ENCODE data around the gene CD36.

Gene CD36

GRCh38 chr7:80629023-80629422 is 9.4 kb upstream of the CD36 start:
- DNase-seq = no peak

GRCh38 chr7:80630608-80631405 is 7.6 kb upstream of the CD36 start:
- DNase-seq = no peak

GRCh38 chr7:80631421-80631820 is 7.0 kb upstream of the CD36 start:
- no peak for DNase-seq

GRCh38 chr7:80632139-80632538 is 6.3 kb upstream of the CD36 start:
- DNase-seq = no peak

GRCh38 chr7:80632819-80633218 is 5.6 kb upstream of the CD36 start:
- no peak for DNase-seq

GRCh38 chr7:80634505-80634904 is 3.9 kb upstream of the CD36 start:
- no peak for DNase-seq

- no peak for DNase-seq
These were observed 2.9 kb upstream of the CD36 start for GRCh38 chr7:80635533-80635932.

- DNase-seq = no peak
These were observed 2.4 kb upstream of the CD36 start for GRCh38 chr7:80635998-80636397.

- DNase-seq = no peak
These were observed 1.7 kb upstream of the CD36 start for GRCh38 chr7:80636709-80637108.

- no peak for DNase-seq
These were observed 988 bp upstream of the CD36 start for GRCh38 chr7:80637454-80637853.

- DNase-seq = no peak
These were observed 569 bp downstream of the CD36 start for GRCh38 chr7:80639011-80639410.

GRCh38 chr7:80640846-80641245 is 2.4 kb downstream of the CD36 start:
- DNase-seq = no peak

GRCh38 chr7:80641548-80641947 is 3.1 kb downstream of the CD36 start:
- DNase-seq = no peak

GRCh38 chr7:80642871-80643270 is 4.4 kb downstream of the CD36 start:
- DNase-seq = no peak

- no peak for DNase-seq
These were observed 5.0 kb downstream of the CD36 start for GRCh38 chr7:80643336-80643915.

- DNase-seq = no peak
These were observed 5.6 kb downstream of the CD36 start for GRCh38 chr7:80644054-80644453.

GRCh38 chr7:80646083-80646865 is 7.8 kb downstream of the CD36 start:
- no peak for DNase-seq

- no peak for DNase-seq
These were observed 9.0 kb downstream of the CD36 start for GRCh38 chr7:80647436-80647835.

- no peak for DNase-seq
These were observed 9.7 kb downstream of the CD36 start for GRCh38 chr7:80648031-80648600.

- no peak for DNase-seq
These were observed 10.6 kb downstream of the CD36 start for GRCh38 chr7:80649011-80649410.

- DNase-seq = no peak
These were observed 11.6 kb downstream of the CD36 start for GRCh38 chr7:80650030-80650429.

- DNase-seq = no peak
These were observed 13.0 kb downstream of the CD36 start for GRCh38 chr7:80651471-80651870.

- no peak for DNase-seq
These were observed 14.8 kb downstream of the CD36 start for GRCh38 chr7:80653244-80653643.

- DNase-seq = no peak
These were observed 16.5 kb downstream of the CD36 start for GRCh38 chr7:80654887-80655340.

Data from activated naive CD4-positive, alpha-beta T cell treated with Interleukin-2 at 50 U/mL for 16 hours (primary cell).